Lower leg skin (tissue), 3 donors: ENCODE results near the gene MCM5.

Experiments
- POLR2A ChIP-seq, 2 donors: fragments of 450-650 bp; IDR thresholded peaks; one replicate each; pipeline ENCODE4 v1.6.1; 2016 to 2017; ENCODE audit warnings: antibody characterized with exemption in 2 of 2, mild to moderate bottlenecking in 1 of 2, moderate library complexity in 1 of 2
- TF ChIP-seq, protein P1 (sequence below), 3 donors: fragments of 450-650 bp; IDR thresholded peaks; one replicate each; pipeline ENCODE4 v1.5.1; 2016; ENCODE audit warnings: antibody characterized with exemption in 3 of 3, mild to moderate bottlenecking in 3 of 3, moderate library complexity in 2 of 3

DNA sequence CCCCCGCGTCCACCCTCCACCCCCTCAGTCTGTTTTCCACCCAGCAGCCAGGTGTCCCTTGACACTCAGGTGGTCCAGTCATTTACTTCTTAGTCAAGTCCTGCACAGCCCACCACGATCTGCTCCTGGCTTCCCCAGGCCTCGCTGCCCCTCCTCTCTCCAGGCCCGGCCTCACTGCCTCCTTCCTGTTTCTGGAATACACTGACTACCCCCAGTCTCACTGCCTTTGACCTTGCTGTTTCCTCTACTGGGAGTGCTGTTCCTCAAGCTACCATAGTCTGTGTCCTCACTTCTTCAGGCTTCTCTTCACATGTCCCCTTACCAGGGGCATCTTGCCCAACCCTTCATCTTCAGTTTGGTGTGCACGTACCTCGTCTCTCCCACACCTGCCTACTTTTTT, 7.4 kb downstream of the MCM5 start:
- TF ChIP-seq, protein P1, sequence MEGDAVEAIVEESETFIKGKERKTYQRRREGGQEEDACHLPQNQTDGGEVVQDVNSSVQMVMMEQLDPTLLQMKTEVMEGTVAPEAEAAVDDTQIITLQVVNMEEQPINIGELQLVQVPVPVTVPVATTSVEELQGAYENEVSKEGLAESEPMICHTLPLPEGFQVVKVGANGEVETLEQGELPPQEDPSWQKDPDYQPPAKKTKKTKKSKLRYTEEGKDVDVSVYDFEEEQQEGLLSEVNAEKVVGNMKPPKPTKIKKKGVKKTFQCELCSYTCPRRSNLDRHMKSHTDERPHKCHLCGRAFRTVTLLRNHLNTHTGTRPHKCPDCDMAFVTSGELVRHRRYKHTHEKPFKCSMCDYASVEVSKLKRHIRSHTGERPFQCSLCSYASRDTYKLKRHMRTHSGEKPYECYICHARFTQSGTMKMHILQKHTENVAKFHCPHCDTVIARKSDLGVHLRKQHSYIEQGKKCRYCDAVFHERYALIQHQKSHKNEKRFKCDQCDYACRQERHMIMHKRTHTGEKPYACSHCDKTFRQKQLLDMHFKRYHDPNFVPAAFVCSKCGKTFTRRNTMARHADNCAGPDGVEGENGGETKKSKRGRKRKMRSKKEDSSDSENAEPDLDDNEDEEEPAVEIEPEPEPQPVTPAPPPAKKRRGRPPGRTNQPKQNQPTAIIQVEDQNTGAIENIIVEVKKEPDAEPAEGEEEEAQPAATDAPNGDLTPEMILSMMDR (IDR thresholded peaks at IDR 0.05), result no peak
- TF ChIP-seq POLR2A (IDR thresholded peaks at IDR 0.05), result no peak
